HG03108 (cell line): ENCODE results near the gene JSRP1.

ENCODE experiments used
- ATAC-seq: cut with Tn5 transposase; IDR thresholded peaks from one replicate; pipeline ENCODE4 v1.9.1; 2021; ENCODE audit warnings: moderate library complexity; ENCODE audit not compliant: unreplicated experiment

Gene JSRP1

GRCh38 chr19:2255982-2256685, at the start of gene JSRP1:
Gene JSRP1 (minus strand): TSS chr19:2256417. CDS start chr19:2255314, 1,103 bp downstream.
- ATAC-seq, result no peak

GRCh38 chr19:2305452-2306280, 49.4 kb upstream of the JSRP1 start:
- no peak for ATAC-seq

GRCh38 chr19:2303211-2303798, 47.1 kb upstream of the JSRP1 start:
- ATAC-seq, result no peak

GRCh38 chr19:2302319-2303210, 46.3 kb upstream of the JSRP1 start:
- ATAC-seq, result no peak

GRCh38 chr19:2300533-2300932, 44.3 kb upstream of the JSRP1 start:
- ATAC-seq, result no peak

- ATAC-seq, result no peak
Measured at GRCh38 chr19:2296141-2296540, 39.9 kb upstream of the JSRP1 start.

- no peak for ATAC-seq
Measured at GRCh38 chr19:2294687-2295335, 38.6 kb upstream of the JSRP1 start.

- ATAC-seq, result no peak
Measured at GRCh38 chr19:2291185-2291751, 35.1 kb upstream of the JSRP1 start.

- no peak for ATAC-seq
Measured at GRCh38 chr19:2290441-2291184, 34.4 kb upstream of the JSRP1 start.

GRCh38 chr19:2289714-2290435, 33.7 kb upstream of the JSRP1 start:
- ATAC-seq, result no peak

- no peak for ATAC-seq
Measured at GRCh38 chr19:2288818-2289713, 32.8 kb upstream of the JSRP1 start.

- no peak for ATAC-seq
Measured at GRCh38 chr19:2288338-2288817, 32.2 kb upstream of the JSRP1 start.

GRCh38 chr19:2287585-2288337, 31.5 kb upstream of the JSRP1 start:
- no peak for ATAC-seq

- no peak for ATAC-seq
Measured at GRCh38 chr19:2286402-2287140, 30.4 kb upstream of the JSRP1 start.

- no peak for ATAC-seq
Measured at GRCh38 chr19:2283835-2284507, 27.8 kb upstream of the JSRP1 start.

GRCh38 chr19:2282862-2283237, 26.6 kb upstream of the JSRP1 start:
- no peak for ATAC-seq
